DMS153 treated with DMSO at 0.1 percent for 48 hours (cell line): ENCODE measurements around the gene OR2A5.
"Not testable (repeated sequence)": the region's sequence is repeated elsewhere in the genome, so short reads cannot be mapped to it uniquely, and the experiment has no call there.

Experiments
- DNase-seq: peaks from one replicate; lab custom pipeline; 2025; ENCODE audit not compliant: unreplicated experiment; lab: John Stamatoyannopoulos, UW

OR2A5 gene, protein sequence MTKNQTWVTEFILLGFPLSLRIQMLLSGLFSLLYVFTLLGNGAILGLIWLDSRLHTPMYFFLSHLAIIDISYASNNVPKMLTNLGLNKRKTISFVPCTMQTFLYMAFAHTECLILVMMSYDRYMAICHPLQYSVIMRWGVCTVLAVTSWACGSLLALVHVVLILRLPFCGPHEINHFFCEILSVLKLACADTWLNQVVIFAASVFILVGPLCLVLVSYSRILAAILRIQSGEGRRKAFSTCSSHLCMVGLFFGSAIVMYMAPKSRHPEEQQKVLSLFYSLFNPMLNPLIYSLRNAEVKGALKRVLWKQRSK

DNA sequence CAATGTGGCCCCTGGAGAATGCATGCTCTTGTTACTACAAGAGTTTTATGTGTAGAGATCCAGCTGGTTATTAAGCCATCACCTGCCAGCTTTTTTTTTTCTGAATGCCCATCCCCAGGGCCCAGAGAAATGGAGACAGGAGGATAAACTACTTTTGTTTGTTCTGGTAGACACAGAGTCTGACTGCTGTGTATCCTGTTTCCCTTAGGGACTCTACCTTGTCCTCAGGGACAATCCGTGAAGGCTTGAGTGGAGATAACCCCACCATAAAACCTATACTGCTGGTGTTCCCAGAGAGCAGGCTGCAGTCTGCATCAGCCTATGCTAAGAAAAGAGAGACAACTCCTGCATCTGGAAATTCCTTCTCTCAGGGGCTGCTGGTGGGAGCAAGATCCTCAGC is at the start of gene OR2A5:
Gene OR2A5 (plus strand): TSS at position 301 of the 400 bp plus-strand sequence. CDS start 1,454 bp downstream, outside the sequence.
- DNase-seq: peak; percentile 91

GRCh38 chr7:144000020-144000419 is 48.7 kb upstream of the OR2A5 start, which contains the start of gene OR6B1:
Gene OR6B1 (plus strand): TSS chr7:144000320. CDS start chr7:144003997, 3,677 bp downstream.
- DNase-seq: no peak

GRCh38 chr7:144001543-144001942 is 47.2 kb upstream of the OR2A5 start:
- no peak for DNase-seq

GRCh38 chr7:144004703-144005102 is 44.0 kb upstream of the OR2A5 start:
- no peak for DNase-seq

- DNase-seq: no peak
Measured at GRCh38 chr7:144006029-144006691, 42.6 kb upstream of the OR2A5 start.

GRCh38 chr7:144006692-144007042 is 42.1 kb upstream of the OR2A5 start:
- no peak for DNase-seq

DNA sequence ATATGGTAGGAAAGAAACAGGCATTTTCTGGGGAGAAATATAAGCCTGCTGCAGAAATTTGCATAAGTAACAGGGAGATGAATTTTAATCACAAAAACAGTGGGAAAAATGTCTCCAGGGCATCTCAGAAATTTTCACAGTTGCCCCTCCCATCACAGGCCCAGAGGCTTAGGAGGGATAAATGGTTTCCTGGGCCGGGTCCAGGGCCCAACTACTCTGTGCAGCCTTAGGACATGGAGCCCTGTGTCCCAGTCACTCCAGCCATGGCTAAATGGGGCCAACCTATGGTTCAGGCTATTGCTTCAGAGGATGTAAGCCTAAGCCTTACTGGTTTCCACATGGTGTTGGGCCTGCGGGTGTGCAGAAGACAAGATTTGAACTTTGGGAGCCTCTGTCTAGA is 39.4 kb upstream of the OR2A5 start:
- no peak for DNase-seq

DNA sequence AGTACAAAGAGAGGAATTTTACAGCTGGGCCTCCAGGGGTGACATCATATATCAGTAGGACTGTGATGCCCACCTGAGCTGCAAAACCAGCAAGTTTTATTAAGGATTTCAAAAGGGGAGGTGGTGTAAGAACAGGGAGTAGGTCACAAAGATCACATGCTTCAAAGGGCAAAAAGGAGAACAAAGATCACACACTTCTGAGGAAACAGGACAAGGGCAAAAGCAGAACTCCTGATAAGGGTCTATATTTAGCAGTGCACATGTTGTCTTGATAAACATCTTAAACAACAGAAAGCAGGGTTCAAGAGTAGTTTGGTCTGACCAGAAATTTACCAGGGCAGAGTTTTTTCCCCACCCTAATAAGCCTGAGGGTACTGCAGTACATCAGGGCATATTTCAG is 38.7 kb upstream of the OR2A5 start:
- not testable (repeated sequence) for DNase-seq

DNA sequence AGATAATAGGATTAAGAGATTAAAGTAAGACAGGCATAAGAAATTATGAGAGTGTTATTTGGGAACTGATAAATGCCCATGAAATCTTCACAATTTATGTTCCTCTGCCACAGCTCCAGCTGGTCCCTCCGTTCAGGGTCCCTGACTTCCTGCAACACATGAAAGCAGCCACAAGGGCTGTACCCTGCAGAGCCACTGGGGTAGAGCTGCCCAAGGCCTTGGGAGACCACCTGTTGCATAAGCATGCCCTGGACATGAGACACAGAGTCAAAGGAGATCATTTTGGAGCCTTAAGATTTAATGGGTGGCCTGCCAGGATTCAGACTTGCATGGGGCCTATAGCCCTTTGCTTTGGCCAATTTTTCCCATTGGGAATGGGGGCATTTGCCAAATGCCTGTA is 37.9 kb upstream of the OR2A5 start:
- not testable (repeated sequence) for DNase-seq

GRCh38 chr7:144011458-144012230 is 37.1 kb upstream of the OR2A5 start:
- no peak for DNase-seq

DNA sequence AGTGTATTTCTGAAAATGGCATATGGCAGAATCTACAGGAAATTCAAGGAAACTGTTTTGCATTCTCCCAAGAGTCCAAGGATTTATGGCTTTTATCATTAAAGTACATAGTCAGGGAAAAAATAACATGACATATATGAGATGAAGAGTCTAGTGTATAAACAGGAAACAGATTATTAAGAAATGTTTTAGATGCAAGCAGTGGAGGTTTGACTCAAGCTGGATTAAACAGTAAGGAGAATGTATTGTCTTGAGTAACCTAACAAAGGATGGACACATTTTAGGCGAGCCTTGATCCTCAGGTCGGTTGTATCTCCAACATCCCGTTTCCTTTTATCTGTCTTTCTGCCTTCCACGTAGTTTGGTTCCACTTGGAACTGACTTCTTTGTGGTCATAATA is 30.7 kb upstream of the OR2A5 start:
- no peak for DNase-seq

DNA sequence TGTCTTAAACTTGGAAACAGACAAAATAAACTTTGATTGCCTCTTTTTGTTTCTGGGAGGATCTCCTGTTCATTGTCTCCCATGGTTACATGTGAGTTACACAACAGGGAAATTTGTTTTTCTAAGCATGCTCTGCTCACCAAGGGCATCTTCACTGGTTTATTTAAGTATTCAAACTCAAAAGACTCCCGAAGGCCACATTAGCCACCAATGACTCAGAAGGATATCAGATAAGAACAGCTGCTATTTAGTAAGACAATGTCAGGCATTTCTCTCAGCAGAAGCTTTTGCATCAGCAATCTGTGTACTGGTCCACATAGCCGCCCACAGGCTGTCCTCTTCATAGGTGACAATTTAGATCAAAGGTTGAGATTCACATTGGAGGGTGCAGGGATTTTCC is 29.3 kb upstream of the OR2A5 start:
- DNase-seq: no peak

GRCh38 chr7:144020340-144020739 is 28.4 kb upstream of the OR2A5 start:
- DNase-seq: no peak

DNA sequence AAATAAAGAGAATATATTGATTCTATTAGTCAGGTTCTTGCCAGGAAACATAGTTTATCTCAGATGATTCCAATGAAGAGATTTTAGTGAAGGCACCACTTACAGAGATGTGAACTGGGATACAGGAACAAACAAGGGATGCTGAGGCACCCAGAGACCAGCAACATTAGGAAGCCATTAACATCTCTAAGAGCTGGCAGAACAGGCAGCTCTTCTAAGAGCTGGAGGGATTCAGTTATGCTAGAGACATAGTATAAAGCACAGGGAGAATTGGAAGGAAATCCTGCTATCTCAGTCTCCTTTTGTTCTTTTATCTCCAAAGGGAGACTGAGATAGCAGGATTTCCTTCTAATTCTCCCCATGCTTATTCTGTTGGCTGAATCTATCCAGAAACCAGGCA is 26.6 kb upstream of the OR2A5 start:
- DNase-seq: no peak

- DNase-seq: no peak
Measured at GRCh38 chr7:144023171-144023827, 25.4 kb upstream of the OR2A5 start.

DNA sequence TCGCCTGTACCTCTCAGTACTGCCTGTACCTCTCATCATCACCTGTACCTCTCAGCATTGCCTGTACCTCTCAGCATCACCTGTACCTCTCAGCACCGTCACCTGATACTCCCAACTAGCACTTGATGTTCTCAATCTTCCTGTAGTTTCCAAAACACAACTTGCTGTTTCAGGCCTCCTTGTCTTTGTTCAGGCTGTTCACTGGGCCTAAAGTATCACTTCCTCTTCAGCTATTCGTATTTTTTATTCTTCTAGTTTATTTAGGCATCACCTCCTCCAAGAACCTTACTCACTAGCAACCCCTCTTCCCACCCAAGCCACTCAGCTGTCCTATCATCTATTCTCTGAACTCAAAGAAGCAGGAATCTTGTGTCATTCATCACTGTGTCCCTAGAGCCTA is 24.5 kb upstream of the OR2A5 start:
- no peak for DNase-seq

DNA sequence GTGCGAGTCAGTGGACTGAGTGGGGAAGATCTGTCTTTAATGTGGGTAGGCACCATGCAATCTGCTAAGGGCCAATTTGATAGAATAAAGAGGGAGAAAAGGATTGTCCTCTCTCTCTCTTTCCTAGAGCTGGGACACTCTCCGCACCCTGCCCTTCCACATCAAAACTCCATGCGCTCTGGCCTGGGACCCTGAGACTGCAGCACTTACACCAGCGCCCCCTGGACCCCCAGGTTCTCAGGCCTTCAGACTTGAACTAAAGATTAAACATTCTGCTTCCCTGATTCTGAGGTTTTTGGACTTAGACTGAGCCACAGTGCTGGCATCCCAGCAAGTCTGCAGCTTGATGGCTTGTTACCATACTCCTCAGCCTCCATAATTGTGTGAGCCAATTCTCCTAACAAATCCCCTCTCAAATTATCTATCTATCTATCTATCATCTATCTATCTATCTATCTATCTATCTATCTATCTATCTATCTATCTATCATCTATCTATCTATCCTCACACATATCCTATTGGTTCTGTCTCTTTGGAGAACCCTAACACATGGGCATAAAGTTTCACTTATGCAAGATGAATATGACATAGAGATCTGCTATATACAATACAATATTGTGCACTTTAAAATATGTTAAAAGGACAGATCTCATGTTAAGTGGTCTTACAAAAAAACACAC is 22.4 kb upstream of the OR2A5 start:
- no peak for DNase-seq

DNA sequence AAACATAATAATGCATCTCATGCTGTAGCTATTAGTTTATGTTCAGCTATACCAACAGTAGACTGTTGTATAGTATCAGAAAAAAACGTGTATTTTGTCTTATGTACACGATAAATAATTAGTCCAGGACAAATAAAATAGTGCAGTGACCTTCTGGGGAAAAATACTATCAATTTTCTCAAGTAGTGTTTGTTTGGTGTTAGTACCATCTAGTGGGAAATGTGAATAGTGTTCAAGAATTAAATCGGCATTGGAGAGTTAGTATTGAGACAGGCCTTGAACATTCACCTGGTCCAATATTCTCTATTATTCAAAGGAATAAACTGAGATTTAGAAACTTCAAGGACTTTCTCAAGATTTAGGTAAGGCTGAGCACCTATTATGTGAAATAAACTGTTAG is 21.7 kb upstream of the OR2A5 start:
- DNase-seq: no peak

DNA sequence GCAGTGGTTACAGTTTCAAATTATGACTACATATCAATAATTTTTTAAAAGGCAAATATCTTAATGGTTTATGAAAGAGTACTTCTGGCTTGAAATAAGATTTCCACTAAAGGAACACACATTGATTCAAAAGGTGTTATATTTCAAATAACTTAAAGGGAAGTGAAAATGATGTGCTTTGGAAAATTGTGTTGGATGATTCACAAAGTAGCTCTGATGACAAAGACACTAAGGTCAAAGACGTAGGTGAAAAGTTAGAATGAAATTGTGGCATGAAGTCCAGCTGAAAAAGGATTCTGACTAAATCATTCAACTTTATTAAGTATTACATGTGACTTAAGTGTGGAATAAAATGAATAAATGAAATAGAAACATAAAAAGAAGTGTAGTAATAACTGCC is 20.8 kb upstream of the OR2A5 start:
- no peak for DNase-seq

DNA sequence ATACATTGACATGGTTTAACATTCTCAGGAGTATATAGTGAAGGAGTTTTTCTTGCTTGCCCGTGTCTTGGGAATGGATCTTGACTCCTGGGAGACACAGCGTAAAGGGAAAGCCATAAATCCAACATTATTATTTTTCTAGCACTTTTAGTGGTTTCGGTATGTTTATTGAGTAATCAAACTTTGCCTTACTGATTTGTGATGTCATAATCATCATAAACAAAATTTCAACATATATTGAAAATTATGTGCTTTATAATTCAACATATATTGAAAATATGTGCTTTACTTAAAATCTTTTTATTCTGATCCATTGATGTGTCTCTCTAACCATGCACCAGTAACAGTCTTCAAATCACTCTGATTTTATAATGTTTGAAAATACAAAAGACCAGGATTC is 20.2 kb upstream of the OR2A5 start:
- DNase-seq: no peak

DNA sequence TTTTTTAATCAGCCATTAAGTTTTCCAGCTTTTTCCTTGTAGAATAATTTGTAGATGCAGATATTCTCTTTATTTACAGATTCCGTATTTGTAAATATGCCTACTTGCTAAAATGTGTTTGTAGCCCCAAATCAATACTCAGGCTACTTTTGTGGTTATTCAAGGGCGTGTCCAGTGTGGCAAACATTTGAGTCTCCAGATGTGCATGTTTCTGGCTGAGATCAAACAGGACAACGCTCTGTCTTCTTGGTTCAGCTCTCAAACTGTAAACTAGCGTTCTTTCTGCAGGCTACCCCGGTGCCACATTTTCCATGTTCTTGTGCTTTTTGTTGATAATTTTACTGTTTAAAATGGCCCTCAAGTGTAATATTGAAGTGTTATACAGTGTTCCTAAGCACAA is 16.2 kb upstream of the OR2A5 start:
- no peak for DNase-seq
